Islet of Langerhans (tissue), 1 donor: ENCODE results near the gene TCAP.

ENCODE experiments used
- FAIRE-seq: peaks from one replicate; lab custom pipeline; 2011; peaks lifted over from hg19 to GRCh38; lab: Jason Lieb, UNC

The TCAP gene, protein sequence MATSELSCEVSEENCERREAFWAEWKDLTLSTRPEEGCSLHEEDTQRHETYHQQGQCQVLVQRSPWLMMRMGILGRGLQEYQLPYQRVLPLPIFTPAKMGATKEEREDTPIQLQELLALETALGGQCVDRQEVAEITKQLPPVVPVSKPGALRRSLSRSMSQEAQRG

DNA sequence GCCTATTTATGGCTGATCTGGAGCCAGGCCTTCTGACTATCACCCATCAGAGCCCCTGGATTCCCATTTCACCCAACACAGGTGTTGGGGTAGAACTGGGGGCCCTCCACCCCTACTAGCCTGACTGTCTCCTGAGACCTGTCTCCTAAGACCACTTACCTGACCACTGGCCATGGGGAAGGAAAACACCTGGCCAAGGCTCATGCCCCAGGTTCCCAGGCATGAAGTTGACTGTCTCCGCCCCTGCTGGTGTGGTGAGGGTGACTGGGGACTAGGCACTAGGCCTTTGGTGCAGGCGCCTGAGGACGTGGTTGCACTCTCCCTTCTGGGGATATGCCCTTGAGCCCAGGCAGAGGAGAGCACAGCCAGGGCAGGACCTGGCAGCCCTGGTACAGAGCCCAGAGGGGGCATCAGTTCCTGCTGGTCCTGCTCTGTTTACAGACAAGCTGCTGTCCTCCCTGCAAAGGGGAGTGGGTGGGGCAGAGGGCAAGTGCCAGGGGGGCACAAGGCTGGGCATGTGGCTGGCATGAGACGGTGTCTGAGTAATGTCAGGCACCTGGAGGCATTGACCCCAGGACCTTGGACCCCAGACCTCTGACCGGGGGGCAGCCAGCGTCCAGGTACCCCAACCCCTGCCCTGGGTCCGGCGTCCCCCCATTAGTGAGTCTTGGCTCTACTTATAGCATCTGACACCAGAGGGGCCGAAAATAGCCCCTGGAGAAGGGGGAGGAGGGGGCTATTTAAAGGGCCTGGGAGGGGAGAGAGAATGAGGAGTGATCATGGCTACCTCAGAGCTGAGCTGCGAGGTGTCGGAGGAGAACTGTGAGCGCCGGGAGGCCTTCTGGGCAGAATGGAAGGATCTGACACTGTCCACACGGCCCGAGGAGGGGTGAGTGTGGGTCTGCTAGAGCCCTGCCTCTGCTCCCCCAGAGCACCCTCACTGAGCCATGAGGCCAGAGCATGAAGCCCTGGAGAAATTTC is at the start of gene TCAP:
Gene TCAP, plus strand, starts transcription at position 769 of the 981 bp plus-strand sequence. Its CDS starts 11 bp downstream, at position 780.
- FAIRE-seq, result no peak

DNA sequence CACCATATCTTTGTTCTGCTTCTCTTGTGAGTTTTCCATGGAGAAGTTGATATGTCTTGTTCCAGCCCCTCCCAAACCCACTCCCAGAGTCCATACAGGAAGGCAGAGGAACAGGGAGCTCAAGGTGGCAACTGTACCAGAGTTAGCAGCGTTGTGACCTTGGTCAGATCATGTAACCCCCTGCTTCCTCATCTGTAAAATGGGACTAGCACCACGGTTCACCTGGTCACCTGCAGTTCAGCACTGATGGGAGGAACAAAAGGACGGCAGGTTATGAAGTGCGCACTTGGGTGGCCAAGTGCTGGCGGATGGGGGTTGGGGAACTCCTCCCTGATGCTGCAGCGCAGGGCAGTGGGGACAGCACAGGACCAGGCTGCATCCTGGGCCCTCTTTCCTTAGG is 49.7 kb upstream of the TCAP start:
- FAIRE-seq, result no peak

DNA sequence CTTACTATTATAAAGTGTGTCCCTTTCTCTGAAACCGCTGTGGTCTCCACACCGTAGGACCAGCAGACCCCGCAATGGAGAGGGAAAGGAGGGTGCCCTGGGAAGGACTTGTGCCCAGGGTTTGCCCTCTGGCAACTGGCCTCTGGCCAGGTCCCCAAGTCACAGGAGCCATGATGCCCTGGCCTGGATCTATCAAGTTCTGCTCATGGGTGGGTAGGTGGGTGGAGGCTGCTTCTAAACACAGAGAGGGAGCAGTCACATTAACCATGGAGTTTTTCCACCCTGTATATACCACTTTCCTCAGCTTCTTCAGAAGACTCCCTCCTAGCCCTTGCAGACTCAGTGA is 48.1 kb upstream of the TCAP start:
- FAIRE-seq, result no peak

DNA sequence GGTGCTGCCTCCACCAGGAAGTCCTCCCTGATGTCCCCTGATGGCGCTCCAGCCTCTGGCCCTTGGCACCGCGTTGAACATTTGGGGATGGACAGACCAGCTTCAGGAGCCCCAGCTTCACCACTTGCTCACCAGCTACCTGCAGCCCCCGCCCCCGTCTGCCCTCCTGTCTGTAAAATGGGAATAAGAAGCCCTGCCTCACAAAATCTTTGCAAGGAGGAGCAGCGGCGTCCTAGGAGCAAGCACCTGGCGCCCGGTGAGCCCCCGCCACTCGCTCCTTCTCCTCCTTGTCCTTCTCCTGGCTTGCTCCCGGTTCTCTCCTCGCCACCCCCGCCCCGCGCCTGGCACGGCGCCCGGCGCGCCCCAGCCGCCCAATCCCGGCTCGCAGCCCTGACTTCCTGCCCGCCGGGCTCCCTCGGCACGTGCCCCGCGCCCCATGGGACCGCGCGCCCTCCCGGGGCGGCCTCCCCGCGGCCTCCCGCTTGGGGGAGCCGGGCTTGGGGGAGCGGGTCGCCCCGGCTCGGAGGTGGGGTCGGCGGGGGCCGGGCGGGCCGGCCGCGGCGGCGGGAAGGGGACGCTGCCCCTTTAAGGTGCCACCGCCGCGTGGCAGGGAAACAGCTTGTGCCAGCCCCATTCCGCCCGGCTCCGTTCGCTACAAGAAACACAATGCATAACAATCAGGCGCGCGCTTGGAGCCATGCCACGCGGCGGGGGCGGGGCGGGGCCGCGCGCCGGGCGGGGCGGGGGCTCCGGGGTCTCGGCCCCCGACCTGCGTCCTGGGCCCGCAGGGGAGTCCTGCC is 47.5 kb upstream of the TCAP start:
- FAIRE-seq, result no peak

DNA sequence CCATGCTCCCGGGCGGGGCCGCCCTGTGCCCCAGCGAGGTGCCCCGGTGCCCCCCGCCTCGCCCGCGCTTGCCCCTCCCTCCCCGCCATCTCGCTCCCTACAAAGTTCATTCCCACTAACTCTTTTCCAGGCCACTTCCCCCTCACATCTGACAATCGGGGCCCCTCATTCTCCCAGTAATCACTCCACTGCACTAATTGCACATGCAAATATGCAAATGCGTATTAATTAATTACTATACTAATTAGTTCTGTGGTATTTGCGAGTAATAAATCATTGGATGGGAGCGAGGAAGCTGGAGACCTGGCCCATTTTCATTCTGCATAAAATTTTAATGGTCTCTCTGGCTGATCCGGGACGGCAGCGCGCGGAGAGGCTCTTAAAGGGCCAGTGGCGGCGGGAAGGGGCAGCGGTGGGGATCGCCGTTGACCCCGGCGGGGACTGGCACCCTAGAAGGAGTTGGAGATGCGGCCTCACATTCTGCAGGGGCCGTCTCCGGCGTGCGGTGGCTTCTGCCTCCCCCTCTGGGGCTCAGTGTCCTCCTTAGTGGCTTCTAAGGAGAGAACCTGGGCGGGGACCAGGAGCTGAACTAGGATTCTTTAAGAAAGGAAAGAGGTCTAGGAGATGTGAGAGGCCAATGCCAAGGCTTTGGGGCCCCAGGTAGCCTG is 46.8 kb upstream of the TCAP start:
- FAIRE-seq, result no peak

DNA sequence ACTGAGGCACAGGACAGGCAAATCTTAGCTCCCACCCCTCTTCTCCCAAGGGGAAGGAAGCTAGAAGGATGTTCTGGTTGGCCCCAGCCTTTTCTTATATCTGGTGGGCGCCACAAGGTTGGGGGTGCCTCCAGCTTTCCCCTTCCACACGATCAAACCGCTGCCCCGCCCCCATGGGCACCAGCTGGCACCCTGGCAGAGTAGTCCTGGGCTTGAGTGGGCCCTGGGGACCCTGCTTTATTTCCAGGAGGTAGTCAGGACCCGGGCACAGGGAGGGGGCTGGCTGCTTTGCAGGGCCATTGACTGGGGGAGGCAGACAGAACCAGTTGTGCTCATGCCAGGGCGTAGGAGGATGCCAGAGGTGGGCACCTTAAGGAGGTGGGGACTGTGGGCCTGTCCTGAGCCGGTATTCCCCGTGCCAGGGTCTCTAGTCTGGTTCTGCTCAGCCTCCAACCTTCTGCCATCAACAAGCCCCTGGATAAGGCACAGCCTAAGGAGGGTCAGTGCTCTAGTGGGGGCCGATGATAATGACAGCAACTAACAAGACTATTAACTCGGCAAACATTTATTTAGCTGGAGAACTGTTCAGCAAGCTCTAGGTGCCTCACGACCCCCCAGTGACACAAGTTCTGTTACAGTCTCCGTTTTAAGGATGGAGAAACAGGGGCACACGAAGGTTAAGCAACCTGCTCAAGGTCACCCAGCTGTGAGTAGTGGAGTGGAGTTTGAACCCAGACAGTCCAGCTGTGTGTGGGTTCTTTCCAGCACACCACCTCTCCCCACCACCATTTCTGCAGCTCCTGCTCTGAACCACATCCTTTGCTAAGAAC is 46.0 kb upstream of the TCAP start:
- FAIRE-seq, result no peak

DNA sequence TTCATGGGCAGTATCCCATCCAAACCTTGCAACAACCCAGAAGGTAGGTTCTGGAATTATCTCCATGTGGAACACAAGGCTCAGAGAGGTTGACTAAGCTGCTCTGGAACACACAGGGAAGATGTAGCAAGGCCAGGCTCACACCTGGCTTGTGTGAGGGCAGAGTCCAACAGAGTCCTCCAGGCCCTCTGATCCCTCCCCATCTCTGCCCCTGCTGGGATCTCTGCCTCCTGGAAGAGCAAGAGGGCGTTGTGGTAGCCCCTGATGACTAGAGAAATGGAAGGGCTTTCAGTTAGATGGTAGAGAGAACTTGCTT is 45.4 kb upstream of the TCAP start:
- FAIRE-seq, result no peak

DNA sequence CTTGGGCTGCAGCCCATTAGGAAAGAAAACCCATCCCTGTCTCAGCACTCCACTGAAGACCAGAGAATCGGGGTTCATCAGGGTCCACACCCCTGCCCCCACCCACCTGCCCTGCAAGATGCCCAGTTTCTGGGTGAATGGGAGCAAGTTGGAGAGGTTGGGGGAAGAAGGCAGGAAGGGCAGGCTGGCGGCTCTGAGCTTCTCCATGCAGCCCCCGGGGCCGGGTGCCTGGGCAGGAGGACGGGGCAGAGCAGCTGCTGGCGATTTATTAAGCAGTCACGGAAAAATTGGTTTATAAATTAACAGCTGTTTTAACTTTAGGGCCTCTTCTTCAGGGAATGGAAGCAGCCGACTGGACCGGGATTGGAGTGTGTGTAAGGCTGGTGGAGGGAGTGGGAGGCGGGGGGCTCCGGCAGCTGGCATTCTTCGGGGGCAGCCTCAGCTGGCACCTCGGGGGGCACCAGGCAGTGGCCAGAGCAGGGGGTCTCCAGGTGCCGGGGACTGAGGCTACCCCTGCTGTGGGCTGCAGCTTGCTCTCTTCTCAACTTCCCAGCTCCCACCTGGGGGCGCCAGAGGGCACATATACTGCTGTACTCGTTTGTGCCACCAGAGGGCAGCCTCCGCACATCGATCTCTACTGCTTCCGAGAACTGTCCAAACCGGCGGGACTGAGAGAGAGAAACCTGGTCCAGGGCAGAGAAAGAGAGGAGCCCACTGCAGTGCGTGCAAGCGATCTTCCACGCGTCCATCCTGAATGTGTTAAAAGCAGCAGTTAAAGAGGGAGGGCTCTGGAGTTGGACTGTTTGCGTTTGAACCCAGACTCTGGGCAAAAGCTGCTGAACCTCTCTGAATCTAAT is 43.4 kb upstream of the TCAP start:
- FAIRE-seq, result no peak

DNA sequence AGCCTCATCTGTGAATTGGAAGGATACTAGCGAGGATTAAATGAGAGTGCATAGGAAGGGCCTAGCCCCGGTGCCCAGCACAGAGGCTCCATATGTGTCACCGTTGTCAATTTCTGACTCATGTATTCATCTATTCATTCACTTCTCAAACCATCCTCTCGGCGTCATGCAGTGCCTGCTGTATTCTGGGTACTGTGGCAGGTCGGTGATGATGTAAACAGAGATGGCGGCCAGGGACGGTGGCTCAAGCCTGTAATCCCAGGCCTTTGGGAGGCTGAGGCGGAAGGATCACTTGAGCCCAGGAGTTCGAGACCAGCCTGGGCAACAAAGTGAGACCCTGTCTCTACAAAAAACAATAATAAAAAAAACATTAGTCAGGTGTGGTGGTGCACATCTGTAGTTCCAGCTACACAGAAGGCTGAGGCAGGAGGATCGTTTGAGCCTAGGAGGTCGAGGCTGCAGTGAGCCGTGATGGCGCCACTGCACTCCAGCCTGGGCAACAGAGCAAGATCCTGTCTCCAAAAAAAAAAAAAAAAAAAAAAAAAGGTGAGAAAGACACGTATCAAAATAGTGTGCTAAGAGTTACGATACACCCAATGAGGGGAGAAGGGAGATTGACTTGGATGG is 42.7 kb upstream of the TCAP start:
- FAIRE-seq, result no peak

DNA sequence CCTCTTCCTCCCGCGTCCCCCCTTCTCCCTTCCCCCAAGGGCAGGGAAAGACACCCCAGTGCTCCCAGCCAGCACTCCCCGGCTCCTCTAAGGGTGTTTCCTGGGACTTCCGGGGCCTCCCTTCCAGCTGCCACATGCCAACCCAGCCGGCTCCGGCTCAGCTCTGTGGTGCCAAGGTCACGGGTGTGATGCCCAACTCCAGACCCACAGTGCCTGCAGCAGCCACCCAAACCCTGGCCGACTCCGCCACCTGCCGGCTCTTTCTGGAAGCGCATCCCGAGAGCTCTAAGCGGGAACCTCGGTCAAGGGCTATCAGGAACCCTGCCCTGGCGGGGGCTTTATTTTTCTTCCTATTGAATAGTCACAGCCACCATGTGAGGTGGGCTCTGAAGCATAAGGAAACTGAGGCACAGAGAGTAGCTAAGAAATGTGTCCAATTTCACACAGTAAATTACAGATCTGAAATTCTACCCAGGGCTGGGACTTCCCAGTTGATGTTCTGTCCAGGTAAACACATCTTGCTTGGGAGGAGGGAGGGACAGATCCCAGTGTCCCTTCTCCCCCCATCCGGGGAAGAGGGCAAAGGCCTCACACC is 41.7 kb upstream of the TCAP start:
- no peak for FAIRE-seq

DNA sequence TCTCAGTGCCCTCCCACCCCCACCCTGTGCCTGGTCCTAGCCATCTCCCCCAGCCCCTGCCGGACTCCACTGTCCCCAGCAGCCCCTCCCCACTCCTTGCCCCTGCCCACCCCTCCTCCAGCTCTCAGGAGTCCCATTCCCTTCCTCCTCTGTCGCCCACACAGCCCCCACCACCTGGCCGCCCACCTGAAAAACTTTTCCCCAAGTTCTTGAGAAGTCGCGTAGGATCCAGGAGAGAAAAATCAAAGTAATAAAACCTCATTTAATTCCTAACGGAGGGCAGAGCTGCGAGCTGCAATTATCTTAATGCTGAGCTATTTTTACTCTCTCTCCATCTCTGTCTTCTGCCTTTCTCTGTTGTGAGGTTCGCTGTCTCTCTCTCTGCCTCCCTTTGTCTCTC is 40.8 kb upstream of the TCAP start:
- FAIRE-seq, result no peak

DNA sequence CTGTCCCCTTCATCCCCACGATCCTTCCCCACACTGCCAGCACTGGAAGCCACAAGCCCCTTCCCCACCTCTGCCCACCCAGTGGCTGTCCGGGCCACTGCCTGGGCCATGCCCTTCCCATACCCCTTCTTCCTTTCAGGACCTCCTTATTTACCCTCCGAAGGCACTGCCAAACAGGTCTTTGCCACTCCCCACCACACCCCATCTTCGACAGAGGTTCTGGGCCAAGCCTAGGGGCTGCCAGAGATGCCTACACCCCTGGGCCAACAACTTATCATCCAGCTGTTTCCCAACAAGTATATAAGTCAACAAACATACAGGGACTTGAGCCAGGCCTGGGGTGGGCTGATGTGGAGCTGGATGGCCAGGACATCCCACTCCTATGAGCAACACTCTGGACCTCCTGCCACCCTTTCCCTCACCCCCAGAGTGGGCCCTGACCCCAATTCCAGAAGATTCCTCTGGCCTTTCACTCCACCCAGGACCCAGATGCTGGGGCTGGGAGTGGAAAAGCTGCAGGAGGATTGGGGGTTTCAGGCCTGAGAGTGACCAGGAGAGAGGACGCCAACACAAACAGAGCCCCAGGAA is 39.9 kb upstream of the TCAP start:
- FAIRE-seq, result no peak

DNA sequence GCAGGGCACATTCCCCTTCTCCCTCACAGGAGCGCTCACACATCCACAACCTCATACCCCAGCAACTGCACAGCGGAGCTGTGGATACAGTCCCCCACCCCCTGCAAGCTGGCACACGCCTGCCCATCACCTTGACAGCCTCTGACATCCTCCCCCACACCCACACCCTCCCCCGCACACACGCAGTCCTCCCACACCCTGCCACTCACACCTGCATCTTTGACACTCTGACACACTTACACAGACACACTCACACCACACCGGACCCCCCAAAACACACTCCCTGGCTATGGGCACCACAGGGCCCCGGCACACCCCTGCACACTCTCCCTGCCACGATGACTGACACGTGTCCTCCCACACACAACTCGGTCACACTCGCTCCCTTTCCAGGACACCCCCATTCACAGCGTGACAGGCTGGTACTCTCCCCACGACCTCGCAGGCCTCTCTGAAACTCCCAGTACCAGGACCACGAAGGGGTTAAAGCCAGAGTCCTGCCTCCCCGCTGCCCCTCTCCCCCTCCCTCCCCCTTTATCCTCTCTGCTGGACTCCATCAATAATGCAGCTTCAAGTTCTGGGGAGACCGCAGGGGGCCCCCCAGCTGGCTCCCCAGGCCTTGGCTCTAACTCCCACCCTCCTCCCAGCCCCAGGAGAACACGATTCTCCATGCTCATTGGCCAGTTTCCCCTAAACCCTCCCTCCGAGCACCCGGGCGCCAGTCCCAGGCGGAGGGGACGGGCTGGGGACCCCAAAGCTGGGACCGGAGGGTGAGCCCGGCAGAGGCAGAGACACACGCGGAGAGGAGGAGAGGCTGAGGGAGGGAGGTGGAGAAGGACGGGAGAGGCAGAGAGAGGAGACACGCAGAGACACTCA is 38.7 kb upstream of the TCAP start, which contains the start of gene PPP1R1B:
Gene PPP1R1B, plus strand, starts transcription at position 782 of the 876 bp plus-strand sequence. CDS start 441 bp downstream, outside the sequence.
- FAIRE-seq, result no peak

DNA sequence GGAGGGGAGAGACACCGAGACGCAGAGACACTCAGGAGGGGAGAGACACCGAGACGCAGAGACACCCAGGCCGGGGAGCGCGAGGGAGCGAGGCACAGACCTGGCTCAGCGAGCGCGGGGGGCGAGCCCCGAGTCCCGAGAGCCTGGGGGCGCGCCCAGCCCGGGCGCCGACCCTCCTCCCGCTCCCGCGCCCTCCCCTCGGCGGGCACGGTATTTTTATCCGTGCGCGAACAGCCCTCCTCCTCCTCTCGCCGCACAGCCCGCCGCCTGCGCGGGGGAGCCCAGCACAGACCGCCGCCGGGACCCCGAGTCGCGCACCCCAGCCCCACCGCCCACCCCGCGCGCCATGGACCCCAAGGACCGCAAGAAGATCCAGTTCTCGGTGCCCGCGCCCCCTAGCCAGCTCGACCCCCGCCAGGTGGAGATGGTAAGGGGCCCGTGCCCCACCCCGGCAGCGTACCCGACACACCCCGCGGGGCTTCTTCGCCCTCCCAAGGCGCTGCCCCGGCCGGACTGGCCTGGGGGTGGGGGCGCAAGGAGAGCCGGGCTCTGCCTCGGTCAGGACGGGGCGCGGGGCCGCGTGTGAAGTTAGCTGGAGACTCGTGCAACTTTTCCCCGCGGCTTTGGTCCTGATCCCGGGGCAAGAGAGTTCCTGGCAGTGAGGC is 38.0 kb upstream of the TCAP start:
- FAIRE-seq, result no peak

DNA sequence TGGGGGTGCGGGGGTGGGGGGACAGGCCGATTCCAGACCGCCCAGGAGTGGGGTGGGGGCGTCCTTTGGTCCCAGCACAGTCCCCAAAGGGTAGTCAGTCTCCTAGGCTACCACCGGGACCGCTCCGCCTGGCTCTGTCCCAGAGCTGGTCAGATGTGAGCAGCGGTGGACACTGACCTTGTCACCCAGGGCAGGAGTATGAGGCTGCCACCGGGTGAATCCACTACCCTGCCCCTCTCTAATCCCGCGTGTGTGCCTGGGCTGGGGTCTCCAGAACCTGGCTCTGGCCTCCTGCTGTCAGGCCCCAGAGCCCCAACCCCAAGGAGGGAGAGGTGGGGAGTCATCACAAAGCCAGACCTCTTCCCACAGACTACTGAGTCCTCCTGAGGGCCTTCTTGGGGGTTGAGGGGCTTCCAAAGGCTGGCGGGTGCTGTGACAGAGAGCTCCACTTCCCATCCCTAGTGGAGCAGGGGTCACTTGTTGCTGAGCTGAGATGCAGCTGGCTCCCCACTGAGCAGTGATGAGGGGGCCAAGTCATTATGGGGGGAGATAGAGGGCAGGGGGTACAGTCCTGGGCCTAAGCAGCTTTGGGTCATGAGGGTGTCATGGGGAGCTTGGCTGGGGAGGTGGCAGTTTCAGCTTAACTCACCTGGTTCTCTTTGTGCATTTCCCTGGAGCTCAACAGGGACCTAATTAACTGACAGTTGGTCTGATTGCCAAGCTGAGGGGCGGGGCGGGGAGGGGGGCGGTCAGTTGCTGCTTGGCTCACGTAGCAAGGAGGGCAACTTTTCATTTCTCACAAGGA is 37.2 kb upstream of the TCAP start:
- no peak for FAIRE-seq

DNA sequence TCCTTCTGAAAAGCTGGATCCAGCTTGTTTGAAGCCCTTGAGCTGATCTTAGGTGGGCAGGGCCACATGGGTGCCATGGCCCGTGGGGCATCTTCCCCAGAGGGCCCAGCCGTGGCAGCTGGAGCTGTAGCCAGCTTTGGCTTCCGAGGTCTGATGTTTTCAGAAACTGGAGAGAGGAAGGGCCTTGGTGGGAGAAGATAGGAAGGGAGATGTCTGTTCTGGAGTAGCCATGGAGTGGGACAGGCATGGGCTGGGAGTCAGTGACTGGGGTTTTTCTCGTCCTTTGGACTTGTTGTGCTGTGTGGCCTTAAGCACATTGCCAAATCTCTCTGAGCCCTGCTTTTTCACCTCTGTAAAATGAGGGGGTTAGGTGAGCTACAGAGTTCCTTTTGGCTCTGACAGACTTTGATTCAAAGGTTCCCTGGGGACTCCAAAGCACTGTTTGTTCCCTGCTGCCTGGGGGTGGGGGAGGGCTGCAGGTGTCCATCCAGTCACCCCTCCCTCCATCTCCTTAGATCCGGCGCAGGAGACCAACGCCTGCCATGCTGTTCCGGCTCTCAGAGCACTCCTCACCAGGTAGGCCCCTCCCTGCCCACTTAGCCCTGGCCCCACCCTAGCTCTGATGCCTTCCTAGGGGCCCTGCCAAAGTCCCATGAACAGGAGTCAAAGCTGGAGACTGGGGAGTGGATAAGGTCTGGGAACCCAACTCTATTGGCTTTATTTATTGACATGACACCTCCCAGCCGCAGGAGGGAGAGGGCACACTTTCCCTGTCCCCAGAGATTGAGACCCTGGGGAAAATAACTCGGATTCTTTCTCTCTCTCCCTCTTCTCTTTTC is 36.3 kb upstream of the TCAP start:
- FAIRE-seq, result no peak
